Measurements from ENCODE around the gene EP400.

EP400 gene

DNA sequence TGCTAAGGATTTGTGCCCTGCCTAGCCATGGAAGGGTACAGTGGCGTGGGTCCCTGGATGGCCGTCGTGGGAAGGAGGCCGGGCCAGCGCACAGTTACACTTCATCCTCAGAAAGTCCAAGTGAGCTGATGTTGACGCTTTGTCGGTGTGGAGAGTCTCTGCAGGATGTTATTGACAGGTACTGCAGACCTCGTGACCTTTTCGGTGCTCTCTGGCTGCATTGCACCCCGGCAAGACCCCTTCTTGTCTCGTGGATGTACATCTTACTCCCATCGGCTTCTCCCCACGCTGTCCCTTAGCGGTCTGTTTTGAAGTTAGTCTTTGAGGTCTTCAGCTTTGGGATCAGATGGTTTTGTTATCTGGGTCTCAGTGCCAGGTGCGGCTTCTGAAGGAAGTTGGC lies 78.4 kb downstream of the EP400 start:
- H3K27me3 ChIP-seq (ENCODE audit: low read length): no peaks in the 10 kb centered on the region
- no peaks in the 10 kb centered on the region for H3K9me3 ChIP-seq (ENCODE audit: insufficient read depth, low read length)
- no peak overlapping the region for H3K9ac ChIP-seq (ENCODE audit: low read length)
- H3K4me3 ChIP-seq (ENCODE audit: insufficient read depth, low read length, poor library complexity, severe bottlenecking): no peak overlapping the region
- peaks cover 5% of the 10 kb centered on the region for H3K36me3 ChIP-seq (ENCODE audit: low read length)
- no peaks in the 10 kb centered on the region for H3K79me2 ChIP-seq (ENCODE audit: insufficient read depth, low read length)
- no peak overlapping the region for H2AFZ ChIP-seq (ENCODE audit: low read depth, low read length, severe bottlenecking)
- H3F3A ChIP-seq (ENCODE audit: insufficient read depth): no peaks in the 10 kb centered on the region
- no peak overlapping the region for H3K27ac ChIP-seq (ENCODE audit: low read depth, low read length)
- no peak overlapping the region for H3K4me2 ChIP-seq (ENCODE audit: low read depth, low read length, poor library complexity, severe bottlenecking)
- TF ChIP-seq, protein P1, sequence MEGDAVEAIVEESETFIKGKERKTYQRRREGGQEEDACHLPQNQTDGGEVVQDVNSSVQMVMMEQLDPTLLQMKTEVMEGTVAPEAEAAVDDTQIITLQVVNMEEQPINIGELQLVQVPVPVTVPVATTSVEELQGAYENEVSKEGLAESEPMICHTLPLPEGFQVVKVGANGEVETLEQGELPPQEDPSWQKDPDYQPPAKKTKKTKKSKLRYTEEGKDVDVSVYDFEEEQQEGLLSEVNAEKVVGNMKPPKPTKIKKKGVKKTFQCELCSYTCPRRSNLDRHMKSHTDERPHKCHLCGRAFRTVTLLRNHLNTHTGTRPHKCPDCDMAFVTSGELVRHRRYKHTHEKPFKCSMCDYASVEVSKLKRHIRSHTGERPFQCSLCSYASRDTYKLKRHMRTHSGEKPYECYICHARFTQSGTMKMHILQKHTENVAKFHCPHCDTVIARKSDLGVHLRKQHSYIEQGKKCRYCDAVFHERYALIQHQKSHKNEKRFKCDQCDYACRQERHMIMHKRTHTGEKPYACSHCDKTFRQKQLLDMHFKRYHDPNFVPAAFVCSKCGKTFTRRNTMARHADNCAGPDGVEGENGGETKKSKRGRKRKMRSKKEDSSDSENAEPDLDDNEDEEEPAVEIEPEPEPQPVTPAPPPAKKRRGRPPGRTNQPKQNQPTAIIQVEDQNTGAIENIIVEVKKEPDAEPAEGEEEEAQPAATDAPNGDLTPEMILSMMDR (IDR thresholded peaks at IDR 0.05; ENCODE audit: insufficient read depth, low read length, poor library complexity, severe bottlenecking): no peak
- no peak for TF ChIP-seq EZH2phosphoT487 (conservative IDR thresholded peaks at IDR 0.05; ENCODE audit: low read length)
- no peaks in the 10 kb centered on the region for H3K9me2 ChIP-seq (replicated peaks; ENCODE audit: insufficient read depth, low read length)
- H4K20me1 ChIP-seq (ENCODE audit: low read depth, low read length): no peaks in the 10 kb centered on the region

DNA sequence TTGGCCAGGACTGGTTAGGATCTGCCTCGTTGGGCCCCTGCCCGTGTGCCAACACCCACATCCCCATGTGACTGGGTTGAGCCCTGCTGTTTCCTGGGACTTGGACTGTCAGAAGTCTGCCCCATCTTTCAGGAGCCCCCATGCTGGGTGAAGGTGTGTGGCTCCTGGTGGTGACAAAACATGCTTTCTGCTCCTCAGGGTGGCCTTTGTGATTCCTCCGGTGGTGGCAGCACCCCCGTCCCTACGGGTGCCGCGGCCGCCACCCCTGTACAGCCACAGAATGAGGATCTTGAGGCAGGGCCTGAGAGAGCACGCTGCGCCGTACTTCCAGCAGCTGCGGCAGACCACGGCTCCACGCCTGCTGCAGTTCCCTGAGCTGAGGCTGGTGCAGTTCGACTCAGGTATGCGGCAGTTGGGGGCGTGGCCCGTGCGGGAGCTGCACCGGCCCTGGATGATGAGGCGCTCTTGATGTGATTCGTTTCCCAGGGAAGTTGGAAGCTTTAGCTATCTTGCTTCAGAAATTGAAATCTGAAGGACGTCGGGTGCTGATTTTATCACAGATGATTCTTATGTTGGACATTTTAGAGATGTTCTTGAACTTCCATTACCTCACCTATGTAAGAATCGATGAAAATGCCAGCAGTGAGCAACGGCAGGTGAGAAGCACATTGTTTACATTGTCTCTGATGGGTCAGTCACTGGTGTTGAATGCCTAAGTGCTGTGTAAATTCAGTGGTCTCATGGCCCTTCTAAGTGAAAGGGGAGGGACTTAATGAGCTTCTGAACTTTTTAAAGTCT lies 80.0 kb downstream of the EP400 start:
- no peak overlapping the region for H2AFZ ChIP-seq (ENCODE audit: low read depth, low read length, severe bottlenecking)
- H3K4me3 ChIP-seq (ENCODE audit: insufficient read depth, low read length, poor library complexity, severe bottlenecking): no peak overlapping the region
- H3K9me3 ChIP-seq (ENCODE audit: insufficient read depth, low read length): no peaks in the 10 kb centered on the region
- H3K9ac ChIP-seq (ENCODE audit: low read length): no peak overlapping the region
- H3K27me3 ChIP-seq (ENCODE audit: low read length): no peaks in the 10 kb centered on the region
- H4K20me1 ChIP-seq (ENCODE audit: low read depth, low read length): no peaks in the 10 kb centered on the region
- H3F3A ChIP-seq (ENCODE audit: insufficient read depth): no peaks in the 10 kb centered on the region
- H3K36me3 ChIP-seq (ENCODE audit: low read length): peaks cover 5% of the 10 kb centered on the region
- H3K4me2 ChIP-seq (ENCODE audit: low read depth, low read length, poor library complexity, severe bottlenecking): no peak overlapping the region
- no peaks in the 10 kb centered on the region for H3K79me2 ChIP-seq (ENCODE audit: insufficient read depth, low read length)
- no peak overlapping the region for H3K27ac ChIP-seq (ENCODE audit: low read depth, low read length)
- no peak for TF ChIP-seq EZH2phosphoT487 (conservative IDR thresholded peaks at IDR 0.05; ENCODE audit: low read length)
- TF ChIP-seq, protein P1 (IDR thresholded peaks at IDR 0.05; ENCODE audit: insufficient read depth, low read length, poor library complexity, severe bottlenecking): no peak
- H3K9me2 ChIP-seq (replicated peaks; ENCODE audit: insufficient read depth, low read length): no peaks in the 10 kb centered on the region

DNA sequence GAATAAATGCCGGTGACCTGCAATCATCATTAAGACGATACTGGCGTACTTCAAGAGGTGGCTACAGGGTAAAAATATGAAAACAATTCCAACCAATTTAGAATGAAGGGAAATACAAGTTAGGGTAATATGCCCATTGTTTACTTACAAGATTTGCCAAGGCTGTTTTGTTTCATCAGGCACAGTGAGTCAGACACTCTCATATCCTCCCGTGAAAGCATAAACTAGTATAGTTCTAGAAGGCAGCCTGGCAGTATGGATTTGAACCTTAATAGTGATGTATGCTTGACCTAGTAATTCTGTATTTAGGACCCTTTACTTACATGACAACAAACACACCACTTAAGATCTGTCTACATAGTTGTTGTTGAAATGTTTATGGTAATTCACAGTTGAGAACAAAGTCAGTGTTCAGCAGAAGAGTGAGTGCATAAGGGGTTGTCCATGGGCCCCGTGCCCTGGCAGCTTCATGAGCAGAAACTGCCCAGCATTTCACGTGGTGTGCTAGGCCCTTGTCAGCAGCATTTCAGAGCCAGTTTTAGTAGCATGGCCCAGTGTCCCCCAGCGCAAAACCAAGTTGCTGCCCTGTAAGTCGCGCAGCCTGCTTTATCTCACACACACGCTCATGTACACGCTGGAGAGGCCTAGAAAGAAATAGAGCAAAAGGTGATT lies 80.8 kb downstream of the EP400 start:
- H4K20me1 ChIP-seq (ENCODE audit: low read depth, low read length): no peaks in the 10 kb centered on the region
- H3K9ac ChIP-seq (ENCODE audit: low read length): no peak overlapping the region
- no peak overlapping the region for H3K4me3 ChIP-seq (ENCODE audit: insufficient read depth, low read length, poor library complexity, severe bottlenecking)
- TF ChIP-seq, protein P1 (IDR thresholded peaks at IDR 0.05; ENCODE audit: insufficient read depth, low read length, poor library complexity, severe bottlenecking): no peak
- no peak for TF ChIP-seq EZH2phosphoT487 (conservative IDR thresholded peaks at IDR 0.05; ENCODE audit: low read length)
- no peaks in the 10 kb centered on the region for H3K9me3 ChIP-seq (ENCODE audit: insufficient read depth, low read length)
- H3K4me2 ChIP-seq (ENCODE audit: low read depth, low read length, poor library complexity, severe bottlenecking): no peak overlapping the region
- no peaks in the 10 kb centered on the region for H3K27me3 ChIP-seq (ENCODE audit: low read length)
- no peaks in the 10 kb centered on the region for H3K9me2 ChIP-seq (replicated peaks; ENCODE audit: insufficient read depth, low read length)
- no peaks in the 10 kb centered on the region for H3K79me2 ChIP-seq (ENCODE audit: insufficient read depth, low read length)
- H2AFZ ChIP-seq (ENCODE audit: low read depth, low read length, severe bottlenecking): no peak overlapping the region
- H3F3A ChIP-seq (ENCODE audit: insufficient read depth): no peaks in the 10 kb centered on the region
- H3K36me3 ChIP-seq (ENCODE audit: low read length): peaks cover 5% of the 10 kb centered on the region
- no peak overlapping the region for H3K27ac ChIP-seq (ENCODE audit: low read depth, low read length)
